HG03196 (cell line): ENCODE data around the gene CTSZ.
"Not testable (repeated sequence)": the region's sequence is repeated elsewhere in the genome, so short reads cannot be mapped to it uniquely, and the experiment has no call there.

Experiments used
- ATAC-seq: cut with Tn5 transposase; IDR thresholded peaks from one replicate; pipeline ENCODE4 v1.9.1; 2021; ENCODE audit not compliant: unreplicated experiment

The CTSZ gene

GRCh38 chr20:59014680-59015389 lies 7.8 kb upstream of the CTSZ start:
- no peak for ATAC-seq

- no peak for ATAC-seq
These were observed 7.0 kb upstream of the CTSZ start for GRCh38 chr20:59013959-59014608.

GRCh38 chr20:59013031-59013951 lies 6.2 kb upstream of the CTSZ start:
- ATAC-seq, result no peak

GRCh38 chr20:59011874-59012157 lies 4.8 kb upstream of the CTSZ start:
- ATAC-seq, result not testable (repeated sequence)

GRCh38 chr20:59010995-59011873 lies 4.2 kb upstream of the CTSZ start:
- ATAC-seq, result no peak

GRCh38 chr20:59010321-59010994 lies 3.4 kb upstream of the CTSZ start:
- ATAC-seq, result no peak

- ATAC-seq, result no peak
These were observed 1.8 kb upstream of the CTSZ start for GRCh38 chr20:59008715-59009336.

GRCh38 chr20:59007665-59008511 lies 834 bp upstream of the CTSZ start:
- ATAC-seq, result peak; percentile 29

- no peak for ATAC-seq
These were observed 739 bp downstream of the CTSZ start for GRCh38 chr20:59006167-59006863.

- no peak for ATAC-seq
These were observed 1.4 kb downstream of the CTSZ start for GRCh38 chr20:59005523-59006166.

GRCh38 chr20:59004763-59005522 lies 2.1 kb downstream of the CTSZ start:
- ATAC-seq, result peak; percentile 61

GRCh38 chr20:59004493-59004762 lies 2.6 kb downstream of the CTSZ start:
- no peak for ATAC-seq

- no peak for ATAC-seq
These were observed 3.1 kb downstream of the CTSZ start for GRCh38 chr20:59003836-59004492.

- no peak for ATAC-seq
These were observed 4.1 kb downstream of the CTSZ start for GRCh38 chr20:59002874-59003399.

- no peak for ATAC-seq
These were observed 4.7 kb downstream of the CTSZ start for GRCh38 chr20:59002388-59002787.

- ATAC-seq, result no peak
These were observed 5.4 kb downstream of the CTSZ start for GRCh38 chr20:59001449-59002171.
